LoVo (cell line): ENCODE data around the gene APOBEC3C.
"Not testable (repeated sequence)": the region's sequence is repeated elsewhere in the genome, so short reads cannot be mapped to it uniquely, and the experiment has no call there.

ENCODE experiments used
- DNase-seq: peaks from one replicate; pipeline ENCODE4 v3.0.0-alpha.2; 2016; ENCODE audit warnings: low spot score

APOBEC3C gene

DNA sequence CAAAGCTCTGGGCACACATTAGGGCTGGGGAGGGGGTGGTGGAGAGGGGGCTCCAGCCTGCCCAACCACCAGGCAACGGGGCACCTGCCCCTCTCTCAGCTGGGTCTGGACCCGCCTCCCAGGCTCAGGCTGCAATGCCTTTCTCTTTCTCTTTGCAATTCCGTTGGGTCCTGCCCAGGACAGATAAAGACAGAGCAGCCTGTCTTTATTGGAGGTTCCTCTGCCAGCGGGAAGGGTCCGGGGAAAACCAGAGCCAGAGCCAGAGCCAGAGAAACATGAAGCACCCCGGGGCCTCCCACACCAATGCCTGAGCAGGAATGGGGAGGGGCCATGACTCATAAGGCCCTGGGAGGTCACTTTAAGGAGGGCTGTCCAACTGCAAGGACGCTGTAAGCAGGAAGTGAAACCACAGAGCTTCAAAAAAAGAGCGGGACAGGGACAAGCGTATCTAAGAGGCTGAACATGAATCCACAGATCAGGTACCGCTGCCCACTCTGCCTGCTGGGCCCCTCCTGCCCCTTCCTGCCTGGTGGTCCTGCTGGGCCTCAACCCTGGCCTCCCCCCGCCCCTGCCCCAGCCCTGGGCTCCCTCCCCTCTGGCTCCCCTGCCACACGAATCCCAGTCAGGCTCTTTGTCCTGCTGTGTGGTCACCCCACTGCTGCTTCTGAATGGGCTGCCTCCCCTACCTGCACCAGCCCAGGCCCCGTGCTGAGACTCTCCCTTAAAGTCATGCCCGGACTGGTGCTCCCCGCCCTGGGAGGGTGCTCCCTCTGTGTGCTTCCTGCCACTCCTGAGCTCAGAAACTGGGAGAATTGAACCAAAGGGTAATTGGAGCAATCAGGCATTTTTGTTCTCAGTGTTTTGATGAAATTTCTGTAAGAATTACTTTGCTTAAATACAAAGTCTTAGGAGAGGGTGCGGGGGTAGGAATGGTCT is 31.8 kb upstream of the APOBEC3C start, which contains the start of gene APOBEC3B:
Gene APOBEC3B, plus strand, starts transcription at position 356 of the 936 bp plus-strand sequence. Its CDS starts 107 bp downstream, at position 463.
- peak; percentile 80 for DNase-seq

DNA sequence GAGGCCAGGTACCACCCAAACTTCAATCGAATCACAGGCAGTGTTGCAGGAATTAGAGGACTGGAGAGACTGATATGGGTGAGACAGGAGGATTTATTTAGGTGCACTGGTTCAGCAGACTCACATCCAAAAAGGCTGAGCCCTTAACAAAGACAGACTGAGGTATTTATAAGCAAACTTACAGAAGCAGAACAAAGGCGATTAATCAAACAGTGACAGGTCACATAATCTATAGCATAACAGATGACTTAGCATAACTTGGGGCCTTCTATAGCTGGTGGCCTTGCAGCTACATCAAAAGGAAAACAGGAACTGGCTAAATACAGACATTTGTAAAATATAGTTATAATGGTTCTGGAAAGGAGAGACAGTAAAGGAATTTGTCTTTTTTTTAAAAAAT is 29.8 kb upstream of the APOBEC3C start:
- DNase-seq, result no peak

DNA sequence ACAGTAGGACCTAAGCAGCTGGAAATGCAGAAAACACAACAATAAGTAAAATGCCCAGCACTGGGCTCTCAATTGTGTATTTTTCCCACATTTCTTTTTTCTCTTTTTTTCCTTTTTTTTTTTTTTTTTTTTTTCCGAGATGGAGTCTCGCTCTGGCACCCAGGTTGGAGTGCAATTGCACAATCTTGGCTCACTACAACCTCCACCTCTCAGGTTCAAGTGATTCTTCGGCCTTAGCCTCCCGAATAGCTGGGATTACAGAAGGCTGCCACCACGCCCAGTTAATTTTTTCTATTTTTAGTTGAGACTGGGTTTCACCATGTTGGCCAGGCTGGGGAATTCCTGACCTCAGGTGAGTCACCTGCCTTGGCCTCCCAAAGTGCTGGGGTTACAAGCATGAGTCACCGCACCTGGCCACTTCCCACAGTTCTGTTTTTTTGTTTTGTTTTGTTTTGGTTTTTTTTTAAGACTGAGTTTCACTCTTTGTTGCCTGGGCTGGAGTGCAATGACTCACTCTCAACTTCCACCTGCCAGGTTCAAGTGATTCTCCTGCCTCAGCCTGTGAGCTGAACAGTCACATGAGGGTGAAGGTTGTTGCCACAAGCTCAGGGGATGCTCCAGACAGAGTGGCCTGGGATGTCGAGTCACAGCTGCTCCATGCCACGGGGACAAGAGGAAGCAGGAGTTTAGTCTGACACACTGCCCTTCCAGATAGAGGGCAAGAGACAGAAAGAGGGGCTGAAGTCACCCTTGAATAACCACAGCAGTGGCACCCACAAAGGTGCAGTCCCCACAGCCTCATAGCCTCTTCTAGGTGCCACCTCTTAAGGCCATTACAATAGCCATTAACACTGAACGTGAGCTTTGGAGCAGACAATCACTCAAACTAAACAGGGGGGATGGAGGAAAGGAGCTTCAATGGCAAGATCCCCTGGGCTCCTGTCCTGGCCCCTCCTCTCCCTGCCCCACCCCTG is 29.0 kb upstream of the APOBEC3C start:
- peak; percentile 79 for DNase-seq

GRCh38 chr22:38986629-38987028 is 27.4 kb upstream of the APOBEC3C start:
- DNase-seq, result no peak

DNA sequence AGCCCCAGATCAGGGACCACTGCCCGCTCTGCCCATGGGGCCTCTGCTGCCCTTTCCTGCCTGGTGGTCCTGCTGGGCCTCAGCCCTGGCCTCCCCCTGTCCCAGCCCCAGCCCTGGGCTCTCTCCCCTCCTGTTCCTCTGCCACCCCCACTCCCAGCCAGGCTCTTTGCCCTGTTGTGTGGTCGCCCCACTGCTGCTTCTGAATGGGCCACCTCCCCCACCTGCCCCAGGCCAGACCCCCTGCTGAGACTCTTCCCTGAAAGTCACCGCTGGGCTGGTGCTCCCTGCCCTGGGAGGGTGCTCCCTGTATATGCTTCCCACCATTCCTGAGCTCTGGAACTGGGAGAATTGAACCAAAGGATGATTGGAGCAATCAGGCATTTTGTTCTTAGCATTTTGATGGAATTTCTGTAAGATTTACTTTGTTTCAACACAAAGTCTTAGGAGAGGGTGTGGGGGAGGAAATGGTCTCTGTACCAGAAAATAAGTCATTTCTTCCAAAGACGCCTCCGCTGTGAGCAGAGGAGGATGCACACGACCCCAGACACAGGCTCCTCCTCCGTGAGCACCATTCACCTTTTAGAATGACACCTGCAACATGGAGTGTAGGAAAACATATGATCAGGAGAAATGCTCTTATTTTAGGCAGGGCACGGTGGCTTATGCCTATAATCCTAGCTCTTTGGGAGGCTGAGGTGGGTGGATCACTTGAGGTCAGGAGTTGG is 26.7 kb upstream of the APOBEC3C start:
- DNase-seq, result no peak

GRCh38 chr22:38989466-38989865 is 24.6 kb upstream of the APOBEC3C start:
- DNase-seq, result no peak

DNA sequence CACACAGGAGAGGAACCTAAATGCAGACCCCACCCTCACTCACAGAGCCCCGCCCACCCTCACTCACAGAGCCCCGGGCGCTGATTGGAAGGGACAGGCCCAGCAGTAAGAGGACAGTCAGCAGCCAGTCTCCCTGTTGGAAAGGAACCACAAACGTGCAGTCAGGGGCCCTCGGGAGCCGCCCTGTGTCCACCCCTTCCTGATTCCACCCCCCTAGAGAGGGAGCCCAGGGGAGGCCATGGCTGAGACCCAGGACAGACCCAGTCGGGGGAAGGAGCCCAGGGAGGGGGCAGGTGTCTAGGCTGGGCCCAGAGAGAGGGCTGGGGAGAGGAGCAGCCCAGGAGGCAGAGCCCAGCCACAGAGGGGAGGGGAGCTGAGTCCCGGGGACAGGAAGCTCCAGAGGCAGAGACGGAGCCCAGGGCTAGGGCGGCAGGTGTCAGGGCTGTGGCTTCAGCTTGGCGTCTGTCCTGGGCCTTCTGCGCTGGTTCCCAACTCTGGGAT is 21.1 kb upstream of the APOBEC3C start:
- DNase-seq, result not testable (repeated sequence)

GRCh38 chr22:38996105-38996504 is 18.0 kb upstream of the APOBEC3C start:
- no peak for DNase-seq

DNA sequence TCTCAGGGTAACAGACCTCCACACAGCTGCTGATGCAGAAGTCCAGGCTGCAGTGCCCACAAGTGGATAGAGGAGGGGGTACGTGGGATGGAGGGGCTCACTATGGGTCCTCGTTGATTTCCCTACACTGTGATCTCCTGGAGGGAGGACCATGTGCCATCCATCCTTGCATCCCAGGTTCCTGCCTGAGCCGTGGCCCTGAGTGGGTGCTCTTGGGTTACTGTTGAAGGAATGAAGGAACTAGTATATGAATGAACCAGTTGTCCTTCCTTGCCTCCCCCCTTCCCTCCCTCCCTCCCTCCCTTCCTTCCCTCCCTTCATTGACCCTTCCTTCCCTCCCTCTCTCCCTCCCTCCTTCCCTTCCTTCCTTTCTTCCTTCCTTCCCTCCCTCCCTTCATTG is 16.5 kb upstream of the APOBEC3C start:
- DNase-seq, result no peak

DNA sequence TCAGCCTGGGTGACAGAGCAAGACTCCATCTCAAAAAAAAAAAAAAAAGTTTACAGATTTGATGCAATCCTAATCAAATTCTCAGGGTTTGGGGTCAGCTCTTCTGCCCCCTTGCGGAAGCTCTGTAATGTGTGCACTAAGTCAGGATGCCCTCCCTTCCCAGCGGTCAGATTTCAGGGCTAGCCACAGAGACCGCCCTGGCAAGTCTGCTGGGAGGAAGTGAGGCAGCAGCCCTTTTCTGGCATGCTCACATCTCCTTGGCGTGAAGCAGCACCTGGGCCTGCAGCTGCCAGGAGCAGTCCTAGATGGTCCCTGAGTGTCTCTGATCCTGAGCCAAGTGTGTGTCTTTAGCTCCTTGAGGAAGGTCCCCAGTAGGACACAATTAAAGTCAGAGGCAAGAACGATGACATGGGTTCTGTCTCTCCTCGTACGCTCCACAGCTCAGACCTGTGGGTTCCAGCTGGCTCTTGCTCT is 10.9 kb upstream of the APOBEC3C start:
- peak; percentile 81 for DNase-seq

GRCh38 chr22:39007177-39007576 is 6.9 kb upstream of the APOBEC3C start:
- DNase-seq, result no peak

DNA sequence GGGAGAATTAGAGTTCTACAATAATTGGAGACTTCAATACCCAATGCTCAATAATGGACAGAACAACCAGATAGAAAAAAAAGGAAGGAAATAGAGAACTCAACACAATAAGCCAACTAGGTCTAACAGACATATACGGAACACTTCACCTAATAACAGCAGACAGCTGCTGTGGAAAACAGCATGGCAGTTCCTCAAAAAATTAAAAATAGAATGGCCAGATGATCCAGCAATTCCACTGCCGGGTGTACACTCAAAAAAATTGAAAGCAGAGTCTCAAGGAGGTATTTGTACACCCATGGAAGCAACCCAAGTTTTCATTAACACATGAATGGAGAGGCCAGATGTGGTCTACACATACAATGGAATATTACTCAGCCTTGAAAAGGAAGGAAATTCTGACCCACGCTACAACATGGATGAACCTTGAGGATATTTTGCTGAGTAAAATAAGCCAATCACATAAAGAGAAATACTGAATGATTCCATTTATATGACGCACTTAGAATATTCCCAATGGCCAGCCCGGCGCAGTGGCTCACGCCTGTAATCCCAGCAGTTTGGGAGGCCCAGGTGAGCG is 5.7 kb upstream of the APOBEC3C start:
- not testable (repeated sequence) for DNase-seq

GRCh38 chr22:39010946-39011345 is 3.1 kb upstream of the APOBEC3C start:
- DNase-seq, result no peak

GRCh38 chr22:39012533-39013511 is 1.2 kb upstream of the APOBEC3C start:
- no peak for DNase-seq

DNA sequence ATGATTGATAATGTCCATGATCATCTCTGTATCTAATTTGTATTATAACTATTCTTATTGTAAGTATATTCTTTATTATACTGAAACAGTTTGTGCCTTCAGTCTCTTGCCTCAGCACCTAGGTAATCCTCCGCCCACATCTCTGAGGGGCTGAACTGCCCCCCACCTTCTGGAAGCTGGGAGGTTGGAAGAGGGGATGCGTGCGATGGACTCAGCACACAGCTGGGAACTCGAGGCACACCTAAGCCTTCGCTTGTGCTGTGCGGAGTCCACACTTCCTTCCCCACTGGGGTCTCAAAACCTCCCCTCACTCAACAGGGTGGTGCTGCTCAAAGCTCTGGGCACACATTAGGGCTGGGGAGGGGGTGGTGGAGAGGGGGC is 506 bp upstream of the APOBEC3C start:
- not testable (repeated sequence) for DNase-seq

DNA sequence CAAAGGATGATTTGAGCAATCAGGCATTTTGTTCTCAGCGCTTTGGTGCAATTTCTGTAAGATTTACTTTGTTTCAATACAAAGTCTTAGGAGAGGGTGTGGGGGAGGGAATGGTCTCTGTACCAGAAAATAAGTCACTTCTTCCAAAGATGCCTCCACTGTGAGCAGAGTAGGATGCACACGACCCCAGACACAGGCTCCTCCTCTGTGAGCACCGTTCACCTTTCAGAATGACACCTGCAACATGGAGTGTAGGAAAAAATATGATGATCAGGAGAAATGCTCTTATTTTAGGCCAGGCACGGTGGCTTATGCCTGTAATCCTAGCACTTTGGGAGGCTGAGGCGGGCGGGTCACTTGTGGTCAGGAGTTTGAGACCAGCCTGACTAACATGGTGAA is 665 bp downstream of the APOBEC3C start:
- DNase-seq, result not testable (repeated sequence)

GRCh38 chr22:39016592-39016991 is 2.5 kb downstream of the APOBEC3C start:
- no peak for DNase-seq

- no peak for DNase-seq
Observed at GRCh38 chr22:39017596-39018365, 3.7 kb downstream of the APOBEC3C start.

GRCh38 chr22:39020021-39020651 is 6.1 kb downstream of the APOBEC3C start:
- DNase-seq, result not testable (repeated sequence)
